A673 (cell line): ENCODE results near the gene BRME1.

Experiments
- CTCF ChIP-seq: fragments of 300-800, 200-600 bp; sonication (generic); conservative IDR thresholded peaks from 2 replicates; pipeline ENCODE4 v1.5.1; 2017; ENCODE audit warnings: low read depth, mild to moderate bottlenecking, antibody characterized with exemption, low read length, moderate library complexity, mixed read lengths
- EZH2 ChIP-seq: fragments of 200-600 bp; sonication (generic); IDR thresholded peaks from 2 replicates; pipeline ENCODE4 v1.6.1; 2017; ENCODE audit warnings: borderline replicate concordance, low read depth, mild to moderate bottlenecking, mixed read lengths, antibody characterized with exemption, low read length; ENCODE audit not compliant: poor library complexity, severe bottlenecking

DNA sequence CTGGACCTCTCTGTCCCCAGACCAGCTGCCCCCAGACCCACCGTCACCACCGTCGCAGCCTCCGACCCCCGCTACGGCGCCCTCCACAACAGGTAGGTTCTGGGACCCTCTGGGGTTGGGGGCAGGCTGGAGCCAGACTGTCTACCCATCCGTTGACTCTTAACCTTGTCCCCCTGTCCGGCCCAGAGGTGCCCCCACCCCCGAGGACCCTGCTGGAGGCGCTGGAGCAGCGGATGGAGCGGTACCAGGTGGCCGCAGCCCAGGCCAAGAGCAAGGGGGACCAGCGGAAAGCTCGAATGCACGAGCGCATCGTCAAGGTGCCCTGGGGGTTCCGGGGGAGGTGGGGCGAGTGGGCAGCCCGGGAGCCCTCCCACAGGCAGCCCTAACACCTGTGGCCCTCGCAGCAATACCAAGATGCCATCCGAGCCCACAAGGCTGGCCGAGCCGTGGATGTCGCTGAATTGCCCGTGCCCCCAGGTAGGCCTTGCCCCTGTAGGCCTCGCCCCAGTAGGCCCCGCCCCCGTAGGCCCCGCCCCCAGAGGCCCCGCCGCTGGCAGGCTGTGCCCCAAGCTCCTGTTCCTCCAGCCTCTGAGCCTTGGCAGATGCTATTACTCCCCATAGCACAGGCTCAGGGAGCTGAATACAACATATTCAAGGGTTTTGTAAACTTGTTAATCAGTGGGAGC lies 13.0 kb upstream of the BRME1 start:
- TF ChIP-seq CTCF (no peak), EZH2 (no peak)
